Sigmoid colon (tissue), 4 donors: Measurements from ENCODE around the gene PLXNA3.
A peak's percentile ranks its signal among the peaks of the same experiment; 100 is the strongest.

Experiments
- EP300 ChIP-seq, 4 donors: sonication (generic); formaldehyde crosslinking; IDR thresholded peaks; one replicate each; pipeline ENCODE4 v1.6.1; 2017; ENCODE audit warnings: antibody characterized with exemption in 4 of 4
- POLR2A ChIP-seq, 2 donors: fragments of 450-650 bp; IDR thresholded peaks; one replicate each; pipeline ENCODE4 v1.6.1; 2016; ENCODE audit warnings: antibody characterized with exemption in 2 of 2, mild to moderate bottlenecking in 2 of 2, moderate library complexity in 2 of 2
- POLR2AphosphoS5 ChIP-seq, 4 donors: sonication (generic); formaldehyde crosslinking; IDR thresholded peaks; one replicate each; pipeline ENCODE4 v1.6.1; 2017; ENCODE audit warnings: antibody characterized with exemption in 4 of 4
- TF ChIP-seq, protein P1 (sequence below), 4 experiments: fragments of 450-650 bp in 3 of 4; fragments of 200-600 bp in 1 of 4; IDR thresholded peaks; one replicate each; pipeline ENCODE4 v1.5.1; 2016 to 2019; ENCODE audit warnings: antibody characterized with exemption in 4 of 4, mild to moderate bottlenecking in 3 of 4, moderate library complexity in 2 of 4

DNA sequence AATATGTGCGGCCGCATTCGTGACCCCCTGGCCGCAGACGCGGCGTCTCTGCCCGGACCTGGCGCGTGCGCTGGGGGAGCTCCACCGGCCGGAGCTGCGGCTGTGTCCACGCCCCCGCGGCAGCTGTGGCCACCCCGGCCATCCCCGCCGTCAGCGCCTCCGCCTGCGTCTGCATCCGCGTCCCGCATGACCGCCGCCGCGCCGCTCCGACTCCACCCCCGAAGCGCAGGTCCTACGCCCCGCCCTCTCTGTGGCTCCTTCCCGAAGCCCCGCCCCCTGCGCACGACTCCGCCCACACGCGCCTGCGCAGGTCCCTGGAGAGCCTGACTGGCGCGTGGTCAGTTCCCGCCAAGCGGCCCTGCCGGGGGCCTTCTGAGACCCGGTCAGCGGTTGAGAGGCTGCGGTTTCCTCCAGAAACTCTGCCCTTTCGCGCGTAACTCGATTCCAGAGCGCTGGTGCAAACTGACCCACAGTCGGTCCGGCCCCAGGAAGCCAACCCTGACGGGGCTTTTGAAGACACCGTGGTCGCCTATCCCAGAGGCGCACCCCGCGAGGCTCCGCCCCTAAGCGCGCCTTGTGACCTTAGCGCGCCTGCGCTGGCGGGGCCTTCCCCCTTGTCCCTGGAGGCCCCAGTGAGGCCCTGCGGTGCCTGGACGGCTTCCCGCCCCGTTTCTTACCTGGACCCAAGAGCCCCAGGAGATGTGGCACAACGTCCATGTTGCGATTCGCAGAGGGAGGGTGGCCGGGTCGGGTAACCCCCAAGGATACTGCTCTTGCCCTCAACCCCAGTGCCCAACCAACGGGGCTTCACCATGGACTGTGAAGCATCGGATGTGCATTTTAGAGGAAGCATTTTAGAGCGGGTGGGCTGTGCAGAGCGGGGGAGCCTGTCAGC, 20.9 kb downstream of the PLXNA3 start, which contains the start of gene LAGE3:
- TF ChIP-seq, protein P1, sequence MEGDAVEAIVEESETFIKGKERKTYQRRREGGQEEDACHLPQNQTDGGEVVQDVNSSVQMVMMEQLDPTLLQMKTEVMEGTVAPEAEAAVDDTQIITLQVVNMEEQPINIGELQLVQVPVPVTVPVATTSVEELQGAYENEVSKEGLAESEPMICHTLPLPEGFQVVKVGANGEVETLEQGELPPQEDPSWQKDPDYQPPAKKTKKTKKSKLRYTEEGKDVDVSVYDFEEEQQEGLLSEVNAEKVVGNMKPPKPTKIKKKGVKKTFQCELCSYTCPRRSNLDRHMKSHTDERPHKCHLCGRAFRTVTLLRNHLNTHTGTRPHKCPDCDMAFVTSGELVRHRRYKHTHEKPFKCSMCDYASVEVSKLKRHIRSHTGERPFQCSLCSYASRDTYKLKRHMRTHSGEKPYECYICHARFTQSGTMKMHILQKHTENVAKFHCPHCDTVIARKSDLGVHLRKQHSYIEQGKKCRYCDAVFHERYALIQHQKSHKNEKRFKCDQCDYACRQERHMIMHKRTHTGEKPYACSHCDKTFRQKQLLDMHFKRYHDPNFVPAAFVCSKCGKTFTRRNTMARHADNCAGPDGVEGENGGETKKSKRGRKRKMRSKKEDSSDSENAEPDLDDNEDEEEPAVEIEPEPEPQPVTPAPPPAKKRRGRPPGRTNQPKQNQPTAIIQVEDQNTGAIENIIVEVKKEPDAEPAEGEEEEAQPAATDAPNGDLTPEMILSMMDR (IDR thresholded peaks at IDR 0.05) = no peak
- TF ChIP-seq EP300 (IDR thresholded peaks at IDR 0.05) (no peak), POLR2A (IDR thresholded peaks at IDR 0.05) (peak in 1 of 2 donors; percentile 39), POLR2AphosphoS5 (IDR thresholded peaks at IDR 0.05) (peak; percentile 53 to 80 (median 72))
